ENCODE data around the gene FANCC.

Gene FANCC

GRCh38 chr9:95167998-95168397 lies 149.5 kb downstream of the FANCC start:
- Histone ChIP-seq H3K9me3 (no peaks in the 10 kb centered on the region), H3K4me1 (ENCODE audit: control insufficient read depth in 1 of 2, insufficient read depth in 1 of 2, low read depth in 1 of 2, low read length in 1 of 2) (no peaks in the 10 kb centered on the region), H3K4me3 (ENCODE audit: low read depth in 1 of 2, low read length in 1 of 2) (no peak overlapping the region), H3K27ac (no peak overlapping the region), H3K36me3 (no peaks in the 10 kb centered on the region), H3K27me3 (no peaks in the 10 kb centered on the region)
- TF ChIP-seq CTCF (IDR thresholded peaks at IDR 0.05), result no peak

- no peaks in the 10 kb centered on the region for H3K36me3 ChIP-seq
- H3K4me3 ChIP-seq (ENCODE audit: low read depth in 1 of 2, low read length in 1 of 2), result no peak overlapping the region
- no peaks in the 10 kb centered on the region for H3K27me3 ChIP-seq
- TF ChIP-seq CTCF (IDR thresholded peaks at IDR 0.05), result no peak
- H3K4me1 ChIP-seq (ENCODE audit: control insufficient read depth in 1 of 2, insufficient read depth in 1 of 2, low read depth in 1 of 2, low read length in 1 of 2), result no peaks in the 10 kb centered on the region
- no peaks in the 10 kb centered on the region for H3K9me3 ChIP-seq
- no peak overlapping the region for H3K27ac ChIP-seq
Observed at GRCh38 chr9:95165004-95165403, 152.5 kb downstream of the FANCC start.

- Histone ChIP-seq H3K36me3 (no peaks in the 10 kb centered on the region), H3K9me3 (no peaks in the 10 kb centered on the region), H3K27ac (no peak overlapping the region), H3K4me3 (ENCODE audit: low read depth in 1 of 2, low read length in 1 of 2) (no peak overlapping the region), H3K27me3 (no peaks in the 10 kb centered on the region), H3K4me1 (ENCODE audit: control insufficient read depth in 1 of 2, insufficient read depth in 1 of 2, low read depth in 1 of 2, low read length in 1 of 2) (no peaks in the 10 kb centered on the region)
- TF ChIP-seq CTCF (IDR thresholded peaks at IDR 0.05), result no peak
Observed at GRCh38 chr9:95157481-95158151, 159.9 kb downstream of the FANCC start.

GRCh38 chr9:95156074-95156473 lies 161.4 kb downstream of the FANCC start:
- H3K36me3 ChIP-seq, result no peaks in the 10 kb centered on the region
- H3K9me3 ChIP-seq, result no peaks in the 10 kb centered on the region
- TF ChIP-seq CTCF (IDR thresholded peaks at IDR 0.05), result no peak
- no peaks in the 10 kb centered on the region for H3K4me1 ChIP-seq (ENCODE audit: control insufficient read depth in 1 of 2, insufficient read depth in 1 of 2, low read depth in 1 of 2, low read length in 1 of 2)
- no peak overlapping the region for H3K27ac ChIP-seq
- no peak overlapping the region for H3K4me3 ChIP-seq (ENCODE audit: low read depth in 1 of 2, low read length in 1 of 2)
- H3K27me3 ChIP-seq, result no peaks in the 10 kb centered on the region

GRCh38 chr9:95155220-95155619 lies 162.3 kb downstream of the FANCC start:
- Histone ChIP-seq H3K4me3 (ENCODE audit: low read depth in 1 of 2, low read length in 1 of 2) (no peak overlapping the region), H3K36me3 (no peaks in the 10 kb centered on the region), H3K27me3 (no peaks in the 10 kb centered on the region), H3K27ac (no peak overlapping the region), H3K4me1 (ENCODE audit: control insufficient read depth in 1 of 2, insufficient read depth in 1 of 2, low read depth in 1 of 2, low read length in 1 of 2) (no peaks in the 10 kb centered on the region), H3K9me3 (no peaks in the 10 kb centered on the region)
- no peak for TF ChIP-seq CTCF (IDR thresholded peaks at IDR 0.05)
